Erythroblast (primary cell): Measurements from ENCODE around the gene TNFRSF25.

Experiments
- GATA1 ChIP-seq: IDR thresholded peaks from 2 replicates; pipeline ENCODE4 v1.6.1; 2011; ENCODE audit warnings: low read depth, mild to moderate bottlenecking, control low read depth, low read length, moderate library complexity
- POLR2A ChIP-seq: IDR thresholded peaks from 2 replicates; pipeline ENCODE4 v1.6.1; 2011; ENCODE audit warnings: mild to moderate bottlenecking, low read length

GRCh38 chr1:6495041-6495441, 29.1 kb upstream of the TNFRSF25 start:
- no peak for TF ChIP-seq POLR2A
- no peak for TF ChIP-seq GATA1
